Activated T-cell treated with anti-CD3 and anti-CD28 coated beads for 1 hour (primary cell): ENCODE measurements around the gene ALKBH1.
"Not testable (repeated sequence)": the region's sequence is repeated elsewhere in the genome, so short reads cannot be mapped to it uniquely, and the experiment has no call there.

Experiments used
- DNase-seq: peaks from one replicate; pipeline ENCODE4 v3.0.0-alpha.2; 2020; ENCODE audit warnings: low read depth

Gene ALKBH1

GRCh38 chr14:77673193-77673592 is 34.6 kb downstream of the ALKBH1 start:
- DNase-seq: no peak

- no peak for DNase-seq
Observed at GRCh38 chr14:77667331-77667730, 40.5 kb downstream of the ALKBH1 start.

GRCh38 chr14:77663293-77663692 is 44.5 kb downstream of the ALKBH1 start:
- no peak for DNase-seq

GRCh38 chr14:77661562-77661961 is 46.3 kb downstream of the ALKBH1 start:
- DNase-seq: not testable (repeated sequence)

- DNase-seq: no peak
Observed at GRCh38 chr14:77660754-77661153, 47.1 kb downstream of the ALKBH1 start.

- DNase-seq: no peak
Observed at GRCh38 chr14:77659831-77660230, 48.0 kb downstream of the ALKBH1 start.

GRCh38 chr14:77657280-77657679 is 50.5 kb downstream of the ALKBH1 start:
- DNase-seq: no peak

- DNase-seq: no peak
Observed at GRCh38 chr14:77654001-77654441, 53.8 kb downstream of the ALKBH1 start.

GRCh38 chr14:77649326-77649725 is 58.5 kb downstream of the ALKBH1 start:
- no peak for DNase-seq

GRCh38 chr14:77648520-77649200 is 59.2 kb downstream of the ALKBH1 start:
- no peak for DNase-seq

GRCh38 chr14:77647853-77648252 is 60.0 kb downstream of the ALKBH1 start:
- no peak for DNase-seq

- no peak for DNase-seq
Observed at GRCh38 chr14:77646907-77647306, 60.9 kb downstream of the ALKBH1 start.

GRCh38 chr14:77645520-77646230 is 62.1 kb downstream of the ALKBH1 start:
- no peak for DNase-seq

- DNase-seq: no peak
Observed at GRCh38 chr14:77642407-77642806, 65.4 kb downstream of the ALKBH1 start.

- DNase-seq: peak; percentile 59
Observed at GRCh38 chr14:77641534-77642341, 66.1 kb downstream of the ALKBH1 start.

- DNase-seq: no peak
Observed at GRCh38 chr14:77640756-77641533, 66.9 kb downstream of the ALKBH1 start.

- no peak for DNase-seq
Observed at GRCh38 chr14:77638771-77639171, 69.1 kb downstream of the ALKBH1 start.

- not testable (repeated sequence) for DNase-seq
Observed at GRCh38 chr14:77635869-77636268, 72.0 kb downstream of the ALKBH1 start.

GRCh38 chr14:77635466-77635865 is 72.4 kb downstream of the ALKBH1 start:
- DNase-seq: not testable (repeated sequence)

GRCh38 chr14:77630111-77630510 is 77.7 kb downstream of the ALKBH1 start:
- DNase-seq: no peak

- DNase-seq: no peak
Observed at GRCh38 chr14:77625360-77625759, 82.5 kb downstream of the ALKBH1 start.

GRCh38 chr14:77623201-77623600 is 84.6 kb downstream of the ALKBH1 start:
- no peak for DNase-seq
